Measurements from ENCODE around the gene CD40LG.

GRCh38 chrX:136635235-136635634 lies 12.7 kb upstream of the CD40LG start:
- TF ChIP-seq CTCF (conservative IDR thresholded peaks at IDR 0.05; ENCODE audit: low read length) (no peak), EZH2phosphoT487 (IDR thresholded peaks at IDR 0.05; ENCODE audit: borderline replicate concordance) (no peak)
